NOMO-1 (cell line): ENCODE data around the gene POU2AF3.

Source experiments
- DNase-seq, 2 experiments: peaks; one replicate each; lab custom pipeline; 2025; ENCODE audit not compliant: unreplicated experiment in 2 of 2; lab: John Stamatoyannopoulos, UW

Gene POU2AF3

GRCh38 chr11:111324277-111324720 lies 26.0 kb downstream of the POU2AF3 start:
- DNase-seq: no peak

- DNase-seq: no peak
Measured at GRCh38 chr11:111325259-111325658, 26.9 kb downstream of the POU2AF3 start.

- no peak for DNase-seq
Measured at GRCh38 chr11:111326824-111327223, 28.5 kb downstream of the POU2AF3 start.

DNA sequence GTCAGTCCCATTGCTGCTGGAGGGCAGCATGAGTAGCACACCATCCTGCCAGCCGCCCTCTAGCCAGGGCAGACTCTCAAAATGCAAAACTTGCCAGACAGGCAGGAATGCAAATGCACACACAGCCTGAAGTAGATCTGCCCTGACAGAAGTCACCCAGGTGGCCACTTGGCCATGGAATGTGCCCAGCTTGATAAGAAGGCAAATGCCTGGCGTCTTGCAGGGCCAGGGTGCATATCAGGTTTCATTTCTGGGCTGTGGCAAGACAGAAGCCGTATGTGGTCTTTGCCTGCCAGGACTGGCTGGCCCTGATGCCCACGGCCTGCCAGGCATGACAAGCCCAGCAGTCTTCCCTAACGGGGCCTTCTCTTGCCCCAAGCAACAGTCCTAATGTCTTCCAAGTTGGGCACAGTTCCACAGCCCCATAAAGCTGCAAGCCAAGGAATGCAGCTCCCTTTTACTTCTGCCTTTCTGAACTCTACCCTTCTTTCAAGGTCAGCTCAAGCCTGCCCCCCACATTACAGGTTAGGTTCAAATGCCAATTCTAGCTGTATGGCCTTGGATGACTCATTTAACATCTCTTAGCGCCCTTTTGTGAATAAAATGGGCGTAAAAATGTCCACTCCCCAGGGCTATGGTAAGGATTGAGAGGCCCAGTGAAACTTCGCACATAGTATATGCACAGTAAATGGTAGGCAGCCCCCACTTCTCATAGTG lies 29.7 kb downstream of the POU2AF3 start:
- DNase-seq: no peak

DNA sequence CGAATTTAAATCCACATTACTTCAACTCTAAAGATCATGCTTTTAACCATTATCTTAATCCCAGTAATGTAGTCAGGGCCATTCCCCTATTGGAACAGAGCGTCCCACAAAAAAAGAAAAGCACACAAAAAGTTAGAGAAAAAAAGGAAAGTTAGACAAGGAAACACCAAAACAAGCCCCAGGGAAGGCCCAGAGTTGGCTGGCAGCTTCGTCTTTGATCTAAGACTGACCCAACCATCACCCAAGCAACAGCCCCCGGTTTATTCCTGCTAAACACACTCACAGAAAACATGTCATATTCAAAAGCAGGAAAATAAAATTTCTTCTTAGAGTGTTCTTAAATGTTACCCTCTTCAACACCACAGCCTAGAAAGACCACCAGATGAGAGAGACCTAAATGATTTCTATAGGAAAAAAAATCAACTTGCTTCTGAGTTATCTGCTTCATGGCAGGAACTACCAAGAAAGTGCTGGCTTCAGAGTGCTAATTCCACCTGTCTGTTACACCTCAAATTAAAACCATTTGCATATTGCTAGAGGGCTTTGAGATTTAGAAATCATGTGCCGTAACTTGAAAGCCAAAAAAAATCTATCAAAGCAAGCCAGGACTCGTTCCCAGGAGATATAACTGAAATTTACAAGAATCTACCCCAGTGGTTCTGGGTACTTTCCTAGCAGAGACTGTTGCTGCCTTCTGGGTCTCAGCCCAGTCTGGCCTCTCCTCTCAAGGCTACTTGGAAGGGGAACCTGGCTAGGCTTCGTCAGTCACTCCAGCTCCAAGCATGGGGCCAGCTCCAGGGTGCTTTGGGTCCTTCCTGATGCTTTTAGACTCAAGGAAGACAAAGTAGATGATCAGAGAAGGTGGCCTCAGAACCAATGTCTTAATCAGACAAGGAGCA lies 31.2 kb downstream of the POU2AF3 start:
- no peak for DNase-seq

- DNase-seq: no peak
Measured at GRCh38 chr11:111330234-111330893, 32.0 kb downstream of the POU2AF3 start.

GRCh38 chr11:111331711-111332479 lies 33.5 kb downstream of the POU2AF3 start:
- no peak for DNase-seq

DNA sequence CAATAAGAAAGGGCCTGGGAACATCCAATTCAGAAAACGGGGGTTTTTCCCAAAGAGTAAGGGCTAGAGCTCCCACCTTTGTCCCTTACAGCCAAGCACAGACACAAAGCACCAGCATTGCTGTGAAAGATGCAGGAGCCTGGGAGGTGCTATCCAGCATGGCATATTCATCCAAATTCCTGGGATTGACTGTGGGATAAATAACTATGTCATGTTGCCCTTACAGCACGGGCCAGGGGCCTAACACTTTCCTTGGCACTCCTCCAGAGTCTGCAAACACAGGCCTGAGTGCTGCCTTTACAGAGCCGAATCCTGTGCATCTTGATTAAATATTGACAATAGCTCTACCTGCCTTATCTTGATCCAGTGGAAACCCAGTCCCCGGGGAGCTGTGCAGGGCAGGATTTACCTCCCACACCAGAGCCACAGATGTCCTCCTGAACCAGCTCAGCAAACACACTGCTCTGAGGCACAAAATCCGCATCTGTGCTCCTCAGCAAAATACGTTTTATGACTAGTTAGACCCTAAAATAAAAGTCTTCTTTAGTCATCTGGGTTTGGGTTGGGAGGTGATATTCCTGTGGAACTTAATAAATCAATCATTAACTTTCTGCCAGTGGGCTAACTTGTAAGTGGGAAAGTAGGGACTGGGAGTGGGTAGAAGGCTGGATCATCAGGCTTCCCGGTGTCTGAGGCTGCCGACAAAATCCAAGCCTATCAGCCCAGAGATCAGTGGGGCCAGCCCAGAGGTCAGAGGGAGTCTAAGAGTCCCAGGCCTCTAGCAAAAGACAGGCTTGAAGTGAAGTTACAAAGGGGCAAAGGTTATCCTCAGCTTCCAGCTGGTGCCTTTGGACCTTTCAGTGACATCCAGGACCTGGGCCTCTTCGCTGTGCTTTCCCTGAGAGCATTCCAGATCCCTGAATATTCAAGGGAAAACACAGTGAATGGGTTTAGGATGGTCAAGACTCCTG lies 36.5 kb downstream of the POU2AF3 start:
- no peak for DNase-seq

DNA sequence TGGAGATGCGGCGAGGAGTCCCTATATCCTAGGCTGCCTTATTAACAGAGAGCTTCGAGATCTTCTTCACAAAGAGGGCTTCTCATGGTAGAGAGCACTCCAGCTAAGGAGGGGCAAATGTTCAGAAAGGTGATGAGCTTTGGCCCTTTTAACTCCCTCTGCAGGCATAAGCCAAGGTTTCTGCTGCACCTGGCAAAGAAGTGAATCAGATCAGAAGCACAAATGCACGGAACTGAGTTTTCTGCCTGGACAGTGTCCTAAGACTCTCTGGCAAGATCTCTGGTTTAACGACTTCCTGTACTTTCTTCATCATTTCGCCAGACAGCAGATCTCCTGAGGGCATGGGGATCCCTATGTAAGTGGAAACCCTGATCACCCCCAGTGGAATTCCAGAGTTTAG lies 37.2 kb downstream of the POU2AF3 start:
- no peak for DNase-seq

- no peak for DNase-seq
Measured at GRCh38 chr11:111336062-111336461, 37.7 kb downstream of the POU2AF3 start.

- peak in 1 of 2 experiments; percentile 3 for DNase-seq
Measured at GRCh38 chr11:111336582-111337256, 38.4 kb downstream of the POU2AF3 start.

DNA sequence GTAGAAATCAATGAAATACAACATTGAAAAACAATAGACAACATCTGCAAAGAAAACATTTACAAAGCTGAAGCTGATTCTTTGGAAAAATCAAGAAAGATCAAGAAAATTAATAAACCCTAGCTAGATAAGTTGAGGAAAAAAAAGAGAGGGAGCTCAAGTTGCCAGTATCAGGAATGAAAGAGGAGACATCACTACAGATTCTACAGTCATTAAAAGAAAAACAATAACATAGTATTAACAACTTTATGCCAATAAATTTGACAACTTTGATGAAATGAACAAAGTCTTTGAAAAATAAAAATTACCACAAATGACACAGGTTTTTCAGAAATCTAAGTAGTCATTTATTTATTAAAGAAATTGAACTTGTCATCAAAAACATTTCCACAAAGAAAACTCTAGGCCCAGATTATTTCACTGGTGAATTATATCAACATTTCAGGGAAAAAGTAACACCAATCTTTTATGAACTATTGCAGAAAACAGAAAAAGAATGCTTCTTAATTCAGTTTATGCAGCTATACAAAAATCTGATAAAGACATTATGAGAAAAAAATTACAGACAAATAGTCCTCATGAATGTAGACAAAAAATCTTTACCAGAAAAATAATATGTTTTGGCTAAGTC lies 41.5 kb downstream of the POU2AF3 start:
- no peak for DNase-seq

DNA sequence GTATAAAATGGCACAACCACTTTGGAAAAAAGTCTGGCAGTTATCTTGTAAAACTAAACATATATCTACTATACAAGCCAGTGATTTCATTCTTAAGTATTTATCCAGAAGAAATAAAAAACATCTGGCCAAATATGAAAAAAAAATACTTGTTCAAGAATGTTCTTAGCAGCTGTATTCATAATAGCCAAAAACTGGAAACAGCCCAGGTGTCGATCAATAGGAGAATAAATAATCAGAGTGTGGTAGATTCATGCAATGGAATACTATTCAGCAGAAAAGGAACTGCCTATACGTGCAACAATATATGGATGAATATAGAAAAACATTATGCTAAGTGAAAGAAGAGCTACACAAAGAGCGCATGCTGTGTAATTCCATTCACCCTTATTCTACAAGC lies 44.0 kb downstream of the POU2AF3 start:
- DNase-seq: no peak

- no peak for DNase-seq
Measured at GRCh38 chr11:111344032-111344431, 45.7 kb downstream of the POU2AF3 start.

DNA sequence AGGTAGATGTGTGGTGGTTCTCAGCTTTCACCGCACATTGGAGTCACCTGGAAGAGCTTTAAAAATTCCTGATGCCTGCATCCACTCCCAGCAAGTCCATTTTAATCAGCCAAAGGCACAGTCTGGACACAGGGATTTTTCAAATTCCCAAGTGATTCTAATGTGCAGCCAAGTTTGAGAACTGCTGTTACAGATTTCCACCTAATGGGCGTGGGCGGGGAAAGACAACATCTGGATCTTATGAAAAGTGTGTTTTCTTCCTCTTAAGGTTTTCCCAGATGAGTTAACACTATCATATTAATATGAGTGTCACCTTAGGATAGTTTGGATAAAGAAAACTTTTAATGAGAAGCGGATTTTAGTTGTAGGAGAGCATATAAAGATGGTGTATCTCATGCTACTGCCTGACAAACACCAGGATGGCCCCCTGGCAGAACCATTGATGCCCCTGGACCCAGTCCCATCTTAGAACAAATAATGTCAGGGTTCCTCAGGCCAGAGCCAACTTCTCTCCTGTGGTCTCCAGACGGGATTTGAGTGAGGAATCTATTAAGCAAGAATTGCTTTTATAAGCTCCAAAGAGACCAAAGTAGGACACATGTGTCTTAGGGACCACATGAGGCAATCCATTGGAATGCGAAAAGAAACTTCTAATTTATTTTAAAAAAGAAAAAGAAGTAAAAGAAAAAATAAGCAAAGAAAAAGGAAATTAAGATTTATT lies 48.8 kb downstream of the POU2AF3 start:
- DNase-seq: no peak

DNA sequence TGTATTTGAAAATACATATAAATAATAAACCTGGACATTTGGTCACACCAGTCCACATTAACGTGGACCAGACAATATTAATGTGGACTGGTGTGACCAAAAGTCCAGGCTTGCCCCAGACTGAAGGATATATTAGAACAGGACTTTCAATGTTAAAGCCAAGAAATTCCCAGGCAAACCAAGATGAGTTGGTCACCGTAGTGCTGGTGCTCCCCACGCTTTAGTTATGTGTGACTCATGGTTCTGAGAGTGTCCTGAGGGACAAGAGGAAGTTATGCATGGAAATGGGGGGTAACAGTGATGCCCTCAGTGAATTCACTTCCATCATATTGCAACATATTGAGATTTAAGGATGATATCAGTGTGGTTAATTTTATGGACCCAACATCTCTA lies 49.4 kb downstream of the POU2AF3 start:
- DNase-seq: no peak

GRCh38 chr11:111348147-111348546 lies 49.8 kb downstream of the POU2AF3 start:
- no peak for DNase-seq

DNA sequence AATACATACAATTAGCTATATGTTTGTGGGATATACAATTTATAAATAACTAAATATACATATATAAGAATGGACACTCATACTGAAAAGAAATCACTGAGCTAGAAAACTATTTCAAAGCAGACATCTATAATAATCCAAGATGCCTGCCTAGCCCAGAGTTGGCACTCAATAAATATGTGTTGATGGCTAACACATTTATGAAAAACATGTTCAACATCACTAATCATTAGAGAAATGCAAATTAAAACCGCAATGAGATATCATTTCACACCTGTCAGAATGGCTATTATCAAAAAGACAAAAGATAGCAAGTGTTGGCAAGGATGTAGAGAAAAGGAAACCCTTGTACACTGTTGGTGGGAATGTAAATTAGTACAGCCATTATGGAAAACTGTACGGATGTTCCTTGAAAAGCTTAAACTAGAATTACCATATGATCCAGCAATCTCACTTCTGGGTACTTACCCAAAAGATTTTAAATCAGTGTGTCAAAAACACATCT lies 50.9 kb downstream of the POU2AF3 start:
- DNase-seq: no peak
